ENCODE data around the gene RNU1-2.
"Not testable (repeated sequence)": the region's sequence is repeated elsewhere in the genome, so short reads cannot be mapped to it uniquely, and the experiment has no call there.

The RNU1-2 gene

DNA sequence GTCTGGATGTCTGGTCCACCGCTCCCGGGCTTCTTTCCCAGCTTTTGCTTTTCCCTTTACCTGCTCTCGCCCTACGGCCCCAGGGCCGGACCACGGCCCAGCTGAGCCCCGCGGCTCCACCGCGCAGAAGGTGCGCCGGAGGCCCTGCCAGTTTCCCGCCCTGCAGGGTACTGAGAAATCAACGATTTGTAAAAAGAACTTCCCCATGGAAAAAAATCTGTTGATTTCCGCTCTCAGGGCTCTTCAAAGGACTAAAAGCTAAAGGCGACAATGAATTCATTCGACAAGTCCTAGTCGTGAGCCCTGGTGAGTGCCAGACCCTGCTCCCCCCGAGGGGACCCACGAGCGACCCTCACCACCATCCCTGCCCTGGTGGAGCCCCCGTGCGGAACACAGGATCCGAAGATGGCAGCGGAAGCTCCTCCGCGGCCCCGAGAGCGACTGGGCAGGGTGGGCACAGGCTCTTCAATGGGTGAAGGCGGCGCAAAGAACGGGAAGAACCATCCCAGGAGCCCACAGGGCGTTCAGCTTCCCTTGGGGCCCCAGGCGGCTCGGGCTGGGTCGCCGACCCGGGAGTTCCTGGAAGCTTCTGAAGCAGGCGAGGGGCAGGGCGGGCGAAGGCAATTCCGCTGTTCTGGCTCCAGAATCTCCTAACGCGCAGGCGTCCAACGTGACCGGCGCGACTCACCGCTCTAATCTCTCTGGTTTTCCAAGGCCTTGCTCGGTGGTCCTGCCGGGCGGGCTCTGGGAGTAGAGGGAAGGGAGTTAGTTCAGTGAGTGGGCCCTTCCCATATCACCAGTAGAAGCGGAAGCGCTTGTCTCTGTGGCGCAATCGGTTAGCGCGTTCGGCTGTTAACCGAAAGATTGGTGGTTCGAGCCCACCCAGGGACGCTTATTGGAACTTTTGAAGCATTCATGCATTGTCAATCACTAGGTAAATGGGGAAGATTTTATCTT lies 6.6 kb upstream of the RNU1-2 start:
- DNase-seq: peak; percentile 48

DNA sequence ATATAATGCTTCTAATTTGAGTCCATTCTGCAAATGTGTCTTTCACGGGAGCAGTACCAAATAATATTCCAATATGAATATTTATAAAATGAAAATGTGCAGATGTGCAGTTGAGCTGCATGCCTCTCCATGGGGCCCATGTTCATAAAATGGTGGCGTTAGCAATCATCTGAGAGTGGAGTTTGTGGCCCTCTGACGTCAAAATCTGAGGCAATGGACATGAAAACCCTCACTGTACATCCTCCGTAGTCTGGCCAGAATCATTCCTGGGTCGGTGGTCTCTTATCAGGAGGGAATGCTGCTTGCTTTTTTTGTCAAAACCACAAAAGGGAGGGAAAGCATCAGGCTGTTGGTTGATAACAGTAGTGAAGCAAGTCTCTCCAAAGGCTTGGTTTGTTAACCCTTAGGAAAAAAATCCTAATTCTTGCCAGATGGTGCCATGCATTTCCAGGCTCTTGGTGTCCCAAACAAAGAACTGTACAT lies 5.2 kb upstream of the RNU1-2 start:
- not testable (repeated sequence) for DNase-seq

DNA sequence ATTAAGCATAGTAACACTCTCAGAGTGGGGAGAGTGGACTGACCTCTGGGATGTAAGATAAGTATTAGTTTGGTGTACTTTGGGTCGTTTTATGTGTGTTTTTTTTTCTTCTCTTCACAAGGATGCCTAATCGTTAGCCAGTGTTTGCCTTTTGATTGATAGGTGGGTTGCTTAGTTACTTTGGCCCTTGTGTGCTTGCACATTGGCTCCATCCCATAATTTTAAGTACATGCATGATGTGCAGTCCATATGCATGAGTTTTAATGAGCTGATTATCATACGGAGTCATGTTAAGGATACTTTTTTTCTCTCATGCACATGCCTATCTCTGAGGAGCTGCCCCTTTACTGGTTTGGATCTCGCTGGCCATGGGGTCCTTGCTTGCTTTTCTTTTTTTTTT lies 4.7 kb upstream of the RNU1-2 start:
- DNase-seq: not testable (repeated sequence)

DNA sequence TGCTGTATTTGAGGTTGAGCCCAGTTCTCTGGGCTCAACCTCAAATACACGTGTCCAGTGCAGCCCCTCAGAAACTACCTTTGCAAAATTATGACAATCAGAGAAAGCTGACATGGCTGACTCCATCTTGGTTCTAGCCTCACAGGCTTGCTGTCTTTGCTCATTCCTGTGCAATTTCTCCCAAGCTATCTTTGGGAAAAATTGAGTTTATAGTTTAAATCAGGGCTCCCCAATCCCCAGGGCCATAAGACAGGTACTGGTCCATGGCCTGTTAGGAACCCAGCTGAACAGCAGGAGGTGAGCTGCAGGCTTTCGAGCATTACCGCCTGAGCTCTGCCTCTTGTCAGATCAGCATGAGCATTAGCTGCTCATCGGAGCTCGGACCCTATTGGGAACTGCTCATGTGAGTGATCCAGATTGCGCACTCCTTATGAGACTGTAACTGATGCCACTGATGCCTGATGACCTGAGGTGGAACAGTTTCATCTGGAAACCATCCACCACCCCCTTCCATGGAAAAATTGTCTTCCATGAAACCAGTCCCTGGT lies 2.7 kb upstream of the RNU1-2 start:
- not testable (repeated sequence) for DNase-seq

DNA sequence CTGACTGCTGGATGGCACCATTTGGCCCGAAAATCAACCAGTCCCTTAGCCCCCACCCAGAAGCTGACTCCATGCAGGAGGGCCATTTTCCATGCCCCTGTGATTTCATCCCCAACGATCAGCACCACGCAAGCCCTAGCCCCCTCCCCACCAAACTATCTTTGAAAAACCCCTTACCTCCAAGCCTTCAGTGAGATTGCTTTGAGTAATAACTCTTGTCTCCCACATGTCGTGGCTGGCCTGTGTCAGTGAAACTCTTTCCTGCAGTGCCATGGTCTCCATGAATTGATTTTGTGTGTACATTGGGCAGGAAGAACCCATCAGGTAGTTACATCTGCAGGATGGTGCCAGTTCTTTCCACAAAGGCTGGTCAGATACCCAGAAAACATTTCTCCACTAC lies 2.0 kb upstream of the RNU1-2 start:
- not testable (repeated sequence) for DNase-seq

- not testable (repeated sequence) for DNase-seq
These were observed 1.4 kb upstream of the RNU1-2 start for GRCh38 chr1:16894338-16894737.

GRCh38 chr1:16895233-16895597 lies 565 bp upstream of the RNU1-2 start:
- not testable (repeated sequence) for DNase-seq

- peak; percentile 60 for DNase-seq
These were observed 706 bp downstream of the RNU1-2 start for GRCh38 chr1:16896316-16897055.

GRCh38 chr1:16897653-16898052 lies 1.9 kb downstream of the RNU1-2 start:
- not testable (repeated sequence) for DNase-seq

- not testable (repeated sequence) for DNase-seq
These were observed 2.5 kb downstream of the RNU1-2 start for GRCh38 chr1:16898298-16898697.

- not testable (repeated sequence) for DNase-seq
These were observed 3.2 kb downstream of the RNU1-2 start for GRCh38 chr1:16899020-16899419.

DNA sequence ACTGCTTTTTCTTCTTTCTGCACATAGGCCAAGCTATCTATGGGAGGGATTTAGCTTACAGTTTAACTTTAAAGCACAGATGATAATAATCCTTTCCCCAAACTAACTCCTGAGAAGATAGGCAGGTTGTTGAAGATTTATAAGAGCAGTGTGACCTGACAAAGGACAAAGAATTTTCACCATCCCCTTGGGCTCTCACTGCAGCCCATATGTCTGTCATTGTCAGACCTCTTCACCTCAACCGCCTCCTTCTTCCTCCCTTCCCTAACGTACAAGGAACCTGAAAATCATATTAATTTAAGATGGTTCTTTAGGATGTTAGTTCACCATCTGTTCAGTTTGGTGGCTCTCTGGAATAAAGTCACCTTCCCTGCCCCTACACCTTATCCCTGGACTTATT lies 5.0 kb downstream of the RNU1-2 start:
- no peak for DNase-seq

DNA sequence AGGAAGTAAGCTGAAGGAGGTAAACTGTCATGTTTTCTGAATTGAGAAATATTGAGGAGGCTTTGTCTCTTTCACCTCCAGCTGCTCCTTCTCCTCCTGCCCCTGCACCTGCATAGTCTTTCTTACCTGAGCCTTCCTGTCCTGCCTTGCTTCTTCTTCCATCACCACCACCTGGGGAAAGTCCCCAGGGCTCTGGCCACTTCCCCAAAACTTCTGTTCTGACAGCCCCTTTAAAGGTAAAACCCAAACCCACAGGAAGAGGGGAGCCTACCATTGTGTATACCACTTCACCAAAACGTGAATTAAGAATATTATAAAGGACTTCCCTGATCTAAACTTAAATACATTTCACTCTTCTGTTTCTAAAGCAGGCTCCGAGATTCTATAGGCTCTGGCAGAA lies 5.6 kb downstream of the RNU1-2 start:
- DNase-seq: not testable (repeated sequence)

- no peak for DNase-seq
These were observed 7.3 kb downstream of the RNU1-2 start for GRCh38 chr1:16903054-16903453.

GRCh38 chr1:16903458-16903796 lies 7.6 kb downstream of the RNU1-2 start:
- no peak for DNase-seq

DNA sequence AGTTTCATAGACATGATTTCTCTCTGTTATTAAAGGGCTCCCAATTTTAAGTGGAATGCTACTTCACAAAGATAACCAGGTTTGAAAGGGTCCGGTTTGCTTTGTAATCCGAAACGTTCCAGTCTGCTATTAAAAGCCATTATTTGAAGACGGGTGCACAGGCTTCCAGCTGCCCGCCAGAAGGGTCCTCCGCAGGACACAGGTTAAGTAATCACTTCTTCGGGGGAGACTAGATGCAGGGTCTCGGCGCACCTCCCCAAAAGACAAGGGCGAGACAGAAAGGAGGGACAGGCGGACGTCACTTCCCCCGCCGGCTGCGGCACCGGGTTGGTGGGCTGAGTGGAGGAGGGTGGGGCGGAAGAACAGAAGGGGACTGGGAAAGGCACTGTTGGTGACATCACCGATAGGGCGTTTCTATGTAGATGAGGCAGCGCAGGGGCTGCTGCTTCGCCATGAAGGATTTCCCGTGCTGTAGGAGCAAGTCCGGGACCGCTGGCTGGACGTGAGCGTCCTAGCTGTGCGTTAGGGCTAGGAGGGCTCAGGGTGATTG lies 8.9 kb downstream of the RNU1-2 start:
- DNase-seq: peak; percentile 99

GRCh38 chr1:16905110-16905867 lies 9.5 kb downstream of the RNU1-2 start:
- DNase-seq: peak; percentile 33

DNA sequence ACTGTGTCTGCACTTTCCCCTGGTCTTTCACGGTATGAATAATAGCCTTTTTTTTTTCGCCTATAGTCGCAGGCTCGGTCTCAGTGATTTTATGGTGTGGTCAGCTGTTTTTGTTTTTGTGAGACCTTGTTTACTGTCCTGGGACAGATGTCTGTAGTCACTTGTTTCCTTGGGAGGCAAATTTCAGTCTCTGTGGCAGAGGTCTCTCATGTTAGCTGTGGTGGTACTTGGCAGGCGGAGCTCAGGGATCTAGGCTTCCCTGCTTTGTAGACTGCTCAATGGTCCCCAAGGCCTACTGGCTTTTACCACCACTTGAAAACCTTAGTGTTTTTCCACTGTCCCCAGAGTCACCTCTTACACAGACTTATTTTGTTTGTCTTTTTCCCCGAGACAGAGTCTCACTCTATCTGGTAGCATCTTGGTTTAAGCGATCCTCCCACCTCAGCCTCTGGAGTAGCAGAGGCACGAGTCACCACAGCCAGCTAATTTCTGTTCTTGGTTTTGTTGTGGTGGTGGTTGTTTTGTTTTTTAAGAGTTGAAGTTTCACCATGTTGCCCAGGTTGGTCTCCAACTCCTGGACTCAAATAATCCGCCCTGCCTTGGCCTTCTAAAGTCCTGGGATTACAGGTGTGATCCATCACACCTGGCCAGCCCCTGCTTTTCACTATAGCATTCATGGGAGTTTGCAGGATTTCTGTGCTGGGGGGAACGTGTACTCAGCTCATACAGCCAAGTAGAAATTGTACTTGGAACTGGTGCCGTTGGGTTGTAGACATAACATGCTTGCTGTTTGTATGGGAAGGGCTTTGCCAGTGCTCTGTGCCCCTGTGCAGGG lies 10.3 kb downstream of the RNU1-2 start:
- no peak for DNase-seq

- DNase-seq: no peak
These were observed 11.1 kb downstream of the RNU1-2 start for GRCh38 chr1:16906873-16907272.

DNA sequence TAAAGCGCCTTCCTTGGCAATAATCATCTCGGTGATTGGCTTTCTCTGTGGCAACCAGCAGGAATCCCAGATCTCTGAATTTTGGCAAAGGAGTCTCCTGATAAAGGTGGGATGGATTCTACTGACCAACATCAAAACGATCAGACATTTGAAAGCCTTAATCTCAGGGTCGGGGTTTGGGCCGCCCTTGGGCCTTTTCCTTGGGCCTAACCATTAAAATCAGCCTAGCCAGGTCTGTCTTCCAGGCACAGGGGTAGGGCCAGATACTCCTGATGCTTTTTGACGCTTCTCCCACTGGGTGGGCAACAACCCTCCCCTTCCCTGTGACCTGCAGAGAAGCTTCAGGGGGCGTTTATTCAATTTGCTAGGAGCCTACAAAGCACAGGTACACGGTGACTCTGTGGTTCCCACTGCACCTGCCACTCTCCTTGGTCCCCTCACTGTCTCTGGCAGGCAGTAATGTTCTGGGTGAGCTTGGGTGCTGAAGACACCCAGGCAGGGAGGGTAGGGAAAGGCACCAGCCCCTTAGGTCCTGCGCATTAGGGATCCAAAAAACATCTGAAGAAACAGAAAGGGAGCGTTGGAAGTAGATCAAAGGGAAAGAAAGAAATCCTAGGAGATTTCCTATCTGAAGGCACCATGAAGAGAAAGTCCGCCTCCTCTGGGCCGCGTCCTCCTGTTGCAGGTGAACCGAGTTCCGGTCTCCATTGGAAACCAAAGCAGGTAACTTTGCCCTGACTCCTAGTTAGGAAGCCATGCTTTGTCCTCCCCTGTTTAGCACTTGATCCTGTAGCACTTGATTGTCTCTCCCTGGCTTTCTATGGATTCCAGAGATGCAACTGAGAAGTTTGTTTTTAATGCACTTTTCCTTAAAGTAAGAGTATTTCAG lies 12.3 kb downstream of the RNU1-2 start:
- DNase-seq: no peak

Measured in central memory CD4-positive, alpha-beta T cell (primary cell).